H9 (cell line): ENCODE results near the gene HECA. TPM values are rescaled to one million over a fixed set of nuclear protein-coding genes. Genes with fewer than 3 reads are reported as not detected.

Experiments used
- DNase-seq: peaks from one replicate; pipeline ENCODE4 v3.0.0-alpha.2; 2017
- H2AFZ ChIP-seq: one replicate; pipeline ENCODE4 v1.6.1; 2013; ENCODE audit warnings: mild to moderate bottlenecking, low read length, control low read depth, moderate library complexity
- H2AK5ac ChIP-seq: 2 replicates; pipeline ENCODE4 v1.6.1; 2013; ENCODE audit warnings: low read length, control low read depth, mixed read lengths; ENCODE audit not compliant: insufficient read length
- H2BK120ac ChIP-seq: one replicate; pipeline ENCODE4 v1.6.1; 2013; ENCODE audit warnings: low read depth, mild to moderate bottlenecking, low read length, control low read depth, inconsistent platforms; ENCODE audit not compliant: poor library complexity, severe bottlenecking
- H2BK12ac ChIP-seq: 2 replicates; pipeline ENCODE4 v1.6.1; 2013; ENCODE audit warnings: low read length, control low read depth, mixed read lengths, low read depth; ENCODE audit not compliant: insufficient read length
- H2BK15ac ChIP-seq: 2 replicates; pipeline ENCODE4 v1.6.1; 2013; ENCODE audit warnings: low read depth, low read length, control low read depth
- H2BK20ac ChIP-seq: one replicate; pipeline ENCODE4 v1.6.1; 2013; ENCODE audit warnings: low read depth, mild to moderate bottlenecking, low read length, control low read depth, inconsistent platforms; ENCODE audit not compliant: poor library complexity, severe bottlenecking
- H2BK5ac ChIP-seq: 2 replicates; pipeline ENCODE4 v1.6.1; 2013; ENCODE audit warnings: low read length, control low read depth, mixed read lengths; ENCODE audit not compliant: insufficient read length
- H3K14ac ChIP-seq: 2 replicates; pipeline ENCODE4 v1.6.1; 2013; ENCODE audit warnings: low read length, control low read depth; ENCODE audit not compliant: insufficient read depth
- H3K18ac ChIP-seq: 2 replicates; pipeline ENCODE4 v1.6.1; 2013; ENCODE audit warnings: low read depth, mild to moderate bottlenecking, mixed read lengths, low read length, control low read depth; ENCODE audit not compliant: insufficient read length
- H3K23ac ChIP-seq: 2 replicates; pipeline ENCODE4 v1.6.1; 2013; ENCODE audit warnings: low read length, control low read depth, mixed read lengths, low read depth; ENCODE audit not compliant: insufficient read length
- H3K23me2 ChIP-seq: 2 replicates; pipeline ENCODE4 v1.6.1; 2013; ENCODE audit warnings: low read depth, mild to moderate bottlenecking, mixed read lengths, low read length, control low read depth; ENCODE audit not compliant: insufficient read length, poor library complexity, severe bottlenecking
- H3K27ac ChIP-seq: 2 replicates; pipeline ENCODE4 v1.5.1; 2013; ENCODE audit warnings: low read length, control low read depth, mixed read lengths, low read depth; ENCODE audit not compliant: insufficient read length
- H3K27me3 ChIP-seq: 2 replicates; pipeline ENCODE4 v1.6.1; 2013; ENCODE audit warnings: low read length, control low read depth, inconsistent platforms; ENCODE audit not compliant: insufficient read depth
- H3K4ac ChIP-seq: 2 replicates; pipeline ENCODE4 v1.6.1; 2013; ENCODE audit warnings: low read depth, mild to moderate bottlenecking, control low read depth, inconsistent platforms, low read length, moderate library complexity
- H3K4me1 ChIP-seq: 2 replicates; pipeline ENCODE4 v1.6.1; 2013; ENCODE audit warnings: low read length, control low read depth, inconsistent platforms; ENCODE audit not compliant: insufficient read depth
- H3K4me2 ChIP-seq: 2 replicates; pipeline ENCODE4 v1.6.1; 2013; ENCODE audit warnings: low read length, control low read depth, mixed read lengths; ENCODE audit not compliant: insufficient read length, insufficient read depth
- H3K56ac ChIP-seq: 2 replicates; pipeline ENCODE4 v1.6.1; 2013; ENCODE audit warnings: low read depth, mild to moderate bottlenecking, mixed read lengths, low read length, control low read depth; ENCODE audit not compliant: insufficient read length
- H3K79me1 ChIP-seq: 2 replicates; pipeline ENCODE4 v1.6.1; 2013; ENCODE audit warnings: low read depth, mild to moderate bottlenecking, moderate library complexity, low read length, control low read depth, inconsistent platforms; ENCODE audit not compliant: insufficient read depth, poor library complexity, severe bottlenecking
- H3K79me2 ChIP-seq: 2 replicates; pipeline ENCODE4 v1.6.1; 2013; ENCODE audit warnings: low read length, control low read depth, inconsistent platforms; ENCODE audit not compliant: insufficient read depth
- H3K9ac ChIP-seq: 2 replicates; pipeline ENCODE4 v1.6.1; 2013; ENCODE audit warnings: low read length, control low read depth, mixed read lengths; ENCODE audit not compliant: insufficient read length; ENCODE audit errors: extremely low read depth
- H3K9me3 ChIP-seq: one replicate; pipeline ENCODE4 v1.6.1; 2013; ENCODE audit warnings: low read depth, low read length, inconsistent platforms; ENCODE audit not compliant: control insufficient read depth
- H3T11ph ChIP-seq: one replicate; pipeline ENCODE4 v1.6.1; 2013; ENCODE audit warnings: mild to moderate bottlenecking, low read length, control low read depth, inconsistent platforms
- H4K20me1 ChIP-seq: one replicate; pipeline ENCODE4 v1.6.1; 2013; ENCODE audit not compliant: control insufficient read depth, insufficient read length, insufficient read depth
- H4K5ac ChIP-seq: 2 replicates; pipeline ENCODE4 v1.6.1; 2013; ENCODE audit warnings: low read depth, mild to moderate bottlenecking, mixed read lengths, low read length, control low read depth; ENCODE audit not compliant: insufficient read length
- H4K8ac ChIP-seq: replicated peaks from 2 replicates; pipeline ENCODE4 v1.6.1; 2013; ENCODE audit warnings: low read length, control low read depth, mixed read lengths, low read depth; ENCODE audit not compliant: insufficient read length
- H4K91ac ChIP-seq: 2 replicates; pipeline ENCODE4 v1.6.1; 2013; ENCODE audit warnings: low read depth, mild to moderate bottlenecking, moderate library complexity, mixed read lengths, low read length, control low read depth; ENCODE audit not compliant: insufficient read length
- H3K27ac Mint-ChIP-seq, 3 experiments: 2 replicates in 2 of 3; 3 replicates in 1 of 3; pipeline ENCODE4 v1.8.0; 2020 to 2021; ENCODE audit warnings: mixed read lengths in 3 of 3, mild to moderate bottlenecking in 1 of 3, moderate library complexity in 1 of 3
- H3K27me3 Mint-ChIP-seq: 2 replicates; pipeline ENCODE4 v1.8.0; 2021; ENCODE audit warnings: low read depth, mild to moderate bottlenecking, moderate library complexity, mixed read lengths
- H3K36me3 Mint-ChIP-seq, 3 experiments: 2 replicates in 2 of 3; 3 replicates in 1 of 3; pipeline ENCODE4 v1.8.0; 2020 to 2021; ENCODE audit warnings: low read depth in 3 of 3, mixed read lengths in 3 of 3; ENCODE audit not compliant: insufficient read depth in 1 of 3
- H3K4me1 Mint-ChIP-seq, 2 experiments: 2 replicates each; pipeline ENCODE4 v1.8.0; 2020; ENCODE audit warnings: mixed read lengths in 2 of 2
- H3K4me3 Mint-ChIP-seq, 2 experiments: 2 replicates in 1 of 2; 3 replicates in 1 of 2; pipeline ENCODE4 v1.8.0; 2020 to 2021; ENCODE audit warnings: mild to moderate bottlenecking in 2 of 2, mixed read lengths in 2 of 2, moderate library complexity in 1 of 2
- H3K9me3 Mint-ChIP-seq, 2 experiments: 2 replicates in 1 of 2; 3 replicates in 1 of 2; pipeline ENCODE4 v1.8.0; 2020; ENCODE audit warnings: mild to moderate bottlenecking in 2 of 2, mixed read lengths in 2 of 2, moderate library complexity in 1 of 2
- CTCF ChIP-seq: fragments of 200-600 bp; sonication (generic); conservative IDR thresholded peaks from 3 replicates; pipeline ENCODE4 v1.8.0; 2021; ENCODE audit warnings: antibody characterized with exemption, mild to moderate bottlenecking
- WGBS: extraction: QIAGEN DNeasy Blood & Tissue Kit; methylation state at CpG from one replicate; pipeline ENCODE4 v1.1.7; 2013; ENCODE audit warnings: missing lambda C conversion rate, low lambda C conversion rate, mixed read lengths; ENCODE audit not compliant: insufficient read length; ENCODE audit errors: extremely low coverage; 5-methylcytosine and 5-hydroxymethylcytosine counted together
- total RNA-seq: library from RNA; stranded (reverse); gene quantifications from 2 replicates; pipeline ENCODE4 v1.2.1, GENCODE V29; 2021

The HECA gene
- total RNA-seq, 1 experiment from 2014 or later = 4.8 TPM

GRCh38 chr6:139189665-139190064 lies 54.8 kb downstream of the HECA start:
- Histone ChIP-seq H3K27me3 (no peaks in the 10 kb centered on the region), H3K23me2 (no peaks in the 10 kb centered on the region), H2BK15ac (no peak overlapping the region), H3K4me1 (no peaks in the 10 kb centered on the region), H3K9me3 (no peaks in the 10 kb centered on the region), H2BK20ac (no peak overlapping the region), H3K14ac (no peak overlapping the region), H3K23ac (no peak overlapping the region), H3K56ac (no peak overlapping the region), H2AFZ (no peak overlapping the region), H2BK120ac (no peak overlapping the region), H2BK12ac (no peak overlapping the region), H3K4ac (no peak overlapping the region), H2BK5ac (no peak overlapping the region), H3T11ph (no peak overlapping the region), H3K79me1 (no peaks in the 10 kb centered on the region), H4K91ac (no peak overlapping the region), H3K9ac (no peak overlapping the region), H4K5ac (no peak overlapping the region), H4K8ac (no peak overlapping the region), H3K18ac (no peak overlapping the region), H3K4me2 (no peak overlapping the region), H2AK5ac (no peak overlapping the region), H4K20me1 (no peaks in the 10 kb centered on the region), H3K27ac (no peak overlapping the region), H3K79me2 (no peaks in the 10 kb centered on the region)
- no peaks in the 10 kb centered on the region for H3K27me3 Mint-ChIP-seq
- WGBS = no CpG with 5 or more reads among the region's 3 CpGs
- TF ChIP-seq CTCF = no peak
- no peak for DNase-seq
- H3K4me1 Mint-ChIP-seq = peaks cover 4 to 5% of the 10 kb centered on the region in 2 experiments
- H3K4me3 Mint-ChIP-seq = no peak overlapping the region
- H3K27ac Mint-ChIP-seq = no peak overlapping the region
- H3K9me3 Mint-ChIP-seq = no peaks in the 10 kb centered on the region
- H3K36me3 Mint-ChIP-seq = peaks cover 0 to 2% (median 0%) of the 10 kb centered on the region in 3 experiments; a peak in 2 of 7 replicates
